GM18868 (cell line): Measurements from ENCODE around the gene LRRK2.
"Not testable (repeated sequence)": the region's sequence is repeated elsewhere in the genome, so short reads cannot be mapped to it uniquely, and the experiment has no call there.

ENCODE experiments used
- ATAC-seq: cut with Tn5 transposase; IDR thresholded peaks from one replicate; pipeline ENCODE4 v1.9.1; 2021; ENCODE audit warnings: mild to moderate bottlenecking, moderate library complexity; ENCODE audit not compliant: unreplicated experiment

The LRRK2 gene

GRCh38 chr12:40211186-40211585 is 13.6 kb upstream of the LRRK2 start:
- not testable (repeated sequence) for ATAC-seq

GRCh38 chr12:40212566-40212965 is 12.2 kb upstream of the LRRK2 start:
- ATAC-seq: no peak

GRCh38 chr12:40215982-40216381 is 8.8 kb upstream of the LRRK2 start:
- ATAC-seq: no peak

GRCh38 chr12:40216516-40217288 is 8.1 kb upstream of the LRRK2 start:
- ATAC-seq: no peak

- ATAC-seq: no peak
These were observed 5.0 kb upstream of the LRRK2 start for GRCh38 chr12:40219760-40220159.

GRCh38 chr12:40222247-40222646 is 2.5 kb upstream of the LRRK2 start:
- no peak for ATAC-seq

GRCh38 chr12:40223646-40224045 is 1.2 kb upstream of the LRRK2 start:
- no peak for ATAC-seq

GRCh38 chr12:40225337-40225983 is 663 bp downstream of the LRRK2 start:
- no peak for ATAC-seq

- ATAC-seq: peak; percentile 86
These were observed 1.3 kb downstream of the LRRK2 start for GRCh38 chr12:40225984-40226602.

- no peak for ATAC-seq
These were observed 1.9 kb downstream of the LRRK2 start for GRCh38 chr12:40226705-40227104.

GRCh38 chr12:40227447-40227846 is 2.6 kb downstream of the LRRK2 start:
- no peak for ATAC-seq

GRCh38 chr12:40228727-40229126 is 3.9 kb downstream of the LRRK2 start:
- no peak for ATAC-seq

- ATAC-seq: no peak
These were observed 5.2 kb downstream of the LRRK2 start for GRCh38 chr12:40229690-40230651.

GRCh38 chr12:40232602-40233001 is 7.8 kb downstream of the LRRK2 start:
- peak; percentile 83 for ATAC-seq

- ATAC-seq: no peak
These were observed 9.1 kb downstream of the LRRK2 start for GRCh38 chr12:40233741-40234367.

- no peak for ATAC-seq
These were observed 11.6 kb downstream of the LRRK2 start for GRCh38 chr12:40236357-40236850.

- ATAC-seq: no peak
These were observed 13.6 kb downstream of the LRRK2 start for GRCh38 chr12:40238266-40238902.

GRCh38 chr12:40238979-40239378 is 14.2 kb downstream of the LRRK2 start:
- no peak for ATAC-seq

- ATAC-seq: no peak
These were observed 16.0 kb downstream of the LRRK2 start for GRCh38 chr12:40240779-40241178.

GRCh38 chr12:40241741-40242140 is 16.9 kb downstream of the LRRK2 start:
- no peak for ATAC-seq
